HCT116 (cell line): ENCODE measurements around the gene ATM.

ENCODE experiments used
- EGR1 ChIP-seq: IDR thresholded peaks from 2 replicates; pipeline ENCODE4 v1.6.1; 2012; ENCODE audit warnings: low read depth
- EZH2 ChIP-seq: fragments of 200-600 bp; sonication (generic); IDR thresholded peaks from 2 replicates; pipeline ENCODE4 v1.6.1; 2017; ENCODE audit warnings: antibody characterized with exemption, mixed run types
- JUND ChIP-seq: IDR thresholded peaks from 2 replicates; pipeline ENCODE4 v1.6.1; 2012
- POLR2A ChIP-seq: IDR thresholded peaks from 2 replicates; pipeline ENCODE4 v1.7.0; 2011; ENCODE audit warnings: borderline replicate concordance; ENCODE audit not compliant: insufficient read depth, insufficient read length; ENCODE audit errors: extremely low read depth
- POLR2AphosphoS5 ChIP-seq: IDR thresholded peaks from 2 replicates; pipeline ENCODE4 v1.6.1; 2011; ENCODE audit warnings: mild to moderate bottlenecking, low read depth, low read length, moderate library complexity
- ZNF274 ChIP-seq: fragments of 200-500 bp; sonication (Bioruptor generic); IDR thresholded peaks from 2 replicates; pipeline ENCODE4 v1.6.1; 2014; ENCODE audit warnings: mild to moderate bottlenecking, low read depth, low read length, inconsistent platforms
- TF ChIP-seq, protein P1 (sequence below), 3 experiments: fragments of 200-600 bp in 1 of 3; sonication (generic) in 1 of 3; IDR thresholded peaks in 2 of 3; conservative IDR thresholded peaks in 1 of 3; 2 replicates each; pipeline ENCODE4 v1.5.1; 2012 to 2017; ENCODE audit warnings: low read depth in 2 of 3, low read length in 2 of 3, antibody characterized with exemption in 1 of 3, borderline replicate concordance in 1 of 3, control low read depth in 1 of 3, mild to moderate bottlenecking in 1 of 3, mixed read lengths in 1 of 3, mixed run types in 1 of 3, moderate library complexity in 1 of 3; ENCODE audit not compliant: insufficient read depth in 1 of 3
- TF ChIP-seq, protein P2 (sequence below): IDR thresholded peaks from 2 replicates; pipeline ENCODE4 v1.6.1; 2012

DNA sequence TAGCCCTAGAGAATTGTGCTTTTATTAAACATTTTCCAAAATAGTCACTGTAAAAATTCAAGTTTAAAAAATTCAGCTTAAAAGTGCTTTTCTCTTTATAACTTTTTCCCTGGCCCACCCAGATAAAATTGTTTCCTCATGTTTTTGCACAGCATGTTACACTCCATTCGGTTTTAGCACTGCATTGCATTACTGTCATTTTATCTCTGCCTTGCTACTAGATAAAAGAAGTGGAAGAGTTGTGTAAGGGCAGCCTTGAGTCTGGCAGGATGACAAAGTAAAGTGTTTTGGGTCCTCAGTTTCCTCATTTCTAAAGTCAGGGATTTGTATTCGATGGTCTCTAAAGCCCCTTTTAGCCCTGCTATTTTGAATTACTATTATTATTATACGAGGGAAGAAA, 99.8 kb downstream of the ATM start:
- TF ChIP-seq, protein P1, sequence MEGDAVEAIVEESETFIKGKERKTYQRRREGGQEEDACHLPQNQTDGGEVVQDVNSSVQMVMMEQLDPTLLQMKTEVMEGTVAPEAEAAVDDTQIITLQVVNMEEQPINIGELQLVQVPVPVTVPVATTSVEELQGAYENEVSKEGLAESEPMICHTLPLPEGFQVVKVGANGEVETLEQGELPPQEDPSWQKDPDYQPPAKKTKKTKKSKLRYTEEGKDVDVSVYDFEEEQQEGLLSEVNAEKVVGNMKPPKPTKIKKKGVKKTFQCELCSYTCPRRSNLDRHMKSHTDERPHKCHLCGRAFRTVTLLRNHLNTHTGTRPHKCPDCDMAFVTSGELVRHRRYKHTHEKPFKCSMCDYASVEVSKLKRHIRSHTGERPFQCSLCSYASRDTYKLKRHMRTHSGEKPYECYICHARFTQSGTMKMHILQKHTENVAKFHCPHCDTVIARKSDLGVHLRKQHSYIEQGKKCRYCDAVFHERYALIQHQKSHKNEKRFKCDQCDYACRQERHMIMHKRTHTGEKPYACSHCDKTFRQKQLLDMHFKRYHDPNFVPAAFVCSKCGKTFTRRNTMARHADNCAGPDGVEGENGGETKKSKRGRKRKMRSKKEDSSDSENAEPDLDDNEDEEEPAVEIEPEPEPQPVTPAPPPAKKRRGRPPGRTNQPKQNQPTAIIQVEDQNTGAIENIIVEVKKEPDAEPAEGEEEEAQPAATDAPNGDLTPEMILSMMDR (IDR thresholded peaks at IDR 0.05 in 2 of 3, conservative IDR thresholded peaks at IDR 0.05 in 1 of 3; ENCODE audit: borderline replicate concordance in 1 of 3, insufficient read depth in 1 of 3, low read depth in 2 of 3, low read length in 2 of 3) = no peak
- TF ChIP-seq EZH2 (no peak), EGR1 (no peak), POLR2A (no peak), POLR2AphosphoS5 (no peak), JUND (no peak), ZNF274 (no peak)
- TF ChIP-seq, protein P2, sequence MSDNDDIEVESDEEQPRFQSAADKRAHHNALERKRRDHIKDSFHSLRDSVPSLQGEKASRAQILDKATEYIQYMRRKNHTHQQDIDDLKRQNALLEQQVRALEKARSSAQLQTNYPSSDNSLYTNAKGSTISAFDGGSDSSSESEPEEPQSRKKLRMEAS = no peak
